OCI-LY7 (cell line): ENCODE results near the gene CLEC18A.
"Not testable (repeated sequence)": the region's sequence is repeated elsewhere in the genome, so short reads cannot be mapped to it uniquely, and the experiment has no call there.

Experiments
- CTCF ChIP-seq: fragments of 200-600 bp; sonication (generic); conservative IDR thresholded peaks from 2 replicates; pipeline ENCODE4 v1.5.1; 2014; ENCODE audit warnings: mild to moderate bottlenecking, antibody characterized with exemption, low read length, moderate library complexity, mixed read lengths
- EZH2phosphoT487 ChIP-seq: fragments of 200-600 bp; sonication (generic); IDR thresholded peaks from 2 replicates; pipeline ENCODE4 v1.6.1; 2018; ENCODE audit warnings: low read depth, borderline replicate concordance, mild to moderate bottlenecking, mixed run types, antibody characterized with exemption, low read length, moderate library complexity, mixed read lengths

DNA sequence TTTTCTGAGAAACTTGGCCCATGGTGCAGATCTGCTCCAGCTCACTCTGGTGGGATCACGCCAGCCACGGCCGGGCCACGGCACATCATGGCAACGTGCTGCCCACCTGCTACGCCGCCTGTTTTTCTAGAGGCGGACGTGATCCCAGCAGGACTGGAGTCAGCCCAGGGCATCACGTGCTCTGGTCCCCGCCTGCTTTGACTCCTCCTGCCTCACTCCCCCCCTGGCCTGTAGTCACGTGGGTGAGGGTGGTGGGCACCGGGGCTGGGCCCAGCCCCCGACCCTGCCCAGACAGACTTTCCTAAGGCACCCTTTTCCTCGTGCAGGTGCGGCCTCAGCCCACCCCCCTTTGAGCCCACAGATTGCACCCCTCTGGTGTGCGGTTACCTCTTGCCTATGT, 723 bp upstream of the CLEC18A start:
- not testable (repeated sequence) for TF ChIP-seq CTCF, EZH2phosphoT487
